NCI-H82 (cell line): ENCODE data around the gene DNLZ.

Experiments used
- DNase-seq: peaks from one replicate; lab custom pipeline; 2025; lab: John Stamatoyannopoulos, UW

The DNLZ gene

DNA sequence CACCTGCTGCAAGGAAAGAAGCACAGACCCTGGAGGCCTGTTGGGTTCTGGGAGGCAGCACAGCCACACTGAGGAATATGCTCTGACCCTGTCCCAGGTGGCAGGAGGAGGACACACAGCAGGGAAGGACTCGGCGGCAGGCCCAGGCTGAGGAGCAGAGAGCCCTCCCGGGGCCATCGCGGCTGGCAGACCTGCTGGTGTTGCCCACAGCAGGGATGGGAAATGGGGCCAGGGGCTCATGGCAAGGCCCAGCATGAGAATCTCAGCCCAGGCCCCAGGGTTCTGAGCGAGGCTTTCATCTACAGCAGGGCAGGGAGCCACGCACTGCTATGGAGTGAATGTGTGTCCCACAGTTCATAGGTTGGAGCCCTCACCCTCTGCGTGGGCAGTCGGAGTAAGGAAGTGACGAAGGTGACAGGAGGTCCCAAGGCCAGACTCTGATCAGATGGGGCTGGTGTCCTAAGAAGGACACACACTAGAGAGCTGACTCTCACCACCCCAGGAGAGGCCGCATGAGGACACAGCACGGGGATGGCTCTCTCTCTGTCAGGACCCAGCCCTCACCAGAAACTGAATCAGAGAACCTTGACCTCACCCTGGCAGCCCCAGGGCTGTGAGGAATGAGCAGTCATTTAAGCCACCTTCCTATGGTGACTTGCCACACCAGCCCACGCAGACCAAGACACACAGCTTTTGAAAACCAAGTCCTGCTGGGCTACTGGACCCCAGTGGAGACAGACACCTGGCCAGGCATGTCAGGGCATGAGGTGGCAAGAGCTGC lies 46.5 kb downstream of the DNLZ start:
- no peak for DNase-seq

DNA sequence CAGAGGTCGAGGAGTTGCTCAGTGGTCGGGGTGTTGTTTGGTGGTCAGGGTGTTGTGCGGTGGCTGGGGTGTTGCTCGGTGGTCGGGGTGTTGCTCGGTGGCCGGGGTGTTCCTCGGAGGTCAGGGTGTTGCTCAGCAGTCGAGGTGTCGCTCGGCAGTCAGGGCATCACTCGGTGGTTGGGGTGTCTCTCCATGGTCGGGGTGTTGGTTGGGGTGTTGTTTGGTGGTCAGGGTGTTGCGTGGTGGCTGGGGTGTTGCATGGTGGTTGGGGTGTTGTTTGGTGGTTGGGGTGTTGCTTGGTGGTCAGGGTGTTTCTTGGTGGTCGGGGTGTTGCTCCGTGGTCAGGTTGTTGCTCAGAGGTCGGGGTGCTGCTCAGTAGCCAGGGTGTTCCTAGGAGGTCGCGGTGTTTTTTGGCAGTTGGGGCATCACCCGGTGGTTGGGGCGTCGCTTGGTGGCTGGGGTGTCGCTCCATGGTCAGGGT lies 47.2 kb downstream of the DNLZ start:
- no peak for DNase-seq

- no peak for DNase-seq
These were observed 48.6 kb downstream of the DNLZ start for GRCh38 chr9:136314944-136315343.

DNA sequence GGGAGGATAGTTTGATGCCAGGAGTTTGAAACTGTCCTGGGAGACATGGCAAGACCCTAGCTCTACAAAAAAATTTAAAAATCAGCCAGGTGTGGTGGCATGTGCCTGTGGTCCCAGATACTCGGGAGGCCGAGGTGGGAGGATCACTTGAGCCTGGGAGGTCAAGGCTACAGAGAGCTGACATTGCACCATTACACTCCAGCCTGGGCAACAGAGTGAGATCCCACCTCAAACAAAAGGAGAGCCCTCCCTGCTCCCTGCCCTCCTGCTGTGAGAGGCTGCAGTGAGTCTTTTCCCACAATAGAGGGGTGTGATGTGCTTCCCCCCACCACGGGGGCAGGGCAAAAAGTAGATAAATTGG lies 49.5 kb downstream of the DNLZ start:
- DNase-seq = no peak

- DNase-seq = no peak
These were observed 50.2 kb downstream of the DNLZ start for GRCh38 chr9:136313111-136314055.

GRCh38 chr9:136312436-136312835 lies 51.1 kb downstream of the DNLZ start:
- DNase-seq = peak; percentile 57

DNA sequence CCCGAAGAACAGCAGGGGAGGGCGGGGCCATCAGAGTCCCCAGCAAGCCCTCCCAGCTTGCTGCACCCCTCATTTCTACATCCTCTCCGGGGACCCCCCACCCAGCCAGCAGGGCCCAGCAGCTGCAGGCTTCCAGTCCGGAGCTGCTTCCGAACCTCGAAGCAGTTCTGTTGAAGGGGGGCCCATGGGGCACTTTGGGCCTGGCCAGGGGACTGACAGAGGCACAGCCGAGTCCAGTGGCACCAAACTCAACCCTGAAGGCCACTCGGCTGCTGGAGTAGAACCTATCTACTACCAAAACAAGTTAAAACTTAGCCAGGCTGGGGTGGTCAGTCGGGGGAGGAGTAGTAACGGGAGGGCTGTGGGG lies 51.6 kb downstream of the DNLZ start:
- no peak for DNase-seq

- DNase-seq = peak; percentile 17
These were observed 52.2 kb downstream of the DNLZ start for GRCh38 chr9:136311051-136312008.

GRCh38 chr9:136310273-136311030 lies 53.1 kb downstream of the DNLZ start:
- no peak for DNase-seq

- no peak for DNase-seq
These were observed 53.7 kb downstream of the DNLZ start for GRCh38 chr9:136309806-136310220.
